ENCODE data around the gene SMOC2. TPM values are rescaled to one million over a fixed set of nuclear protein-coding genes. Genes with fewer than 3 reads are reported as not detected.

The SMOC2 gene
- total RNA-seq, 1 experiment from 2014 or later = 2.1 TPM

- no peak overlapping the region for H4K8ac ChIP-seq (replicated peaks; ENCODE audit: insufficient read length, low read depth, low read length)
- no peaks in the 10 kb centered on the region for H3K23me2 ChIP-seq (ENCODE audit: insufficient read length, low read depth, low read length, poor library complexity, severe bottlenecking)
- no peaks in the 10 kb centered on the region for H3K27me3 ChIP-seq (ENCODE audit: insufficient read depth, low read length)
- no peak overlapping the region for H3T11ph ChIP-seq (ENCODE audit: low read length)
- H4K91ac ChIP-seq (ENCODE audit: insufficient read length, low read depth, low read length) = no peak overlapping the region
- H3K14ac ChIP-seq (ENCODE audit: insufficient read depth, low read length) = peak overlapping the region; percentile 27; the same call in 1 of the 2 replicates
- Mint-ChIP-seq H3K4me3 (no peak overlapping the region), H3K36me3 (ENCODE audit: insufficient read depth in 1 of 3, low read depth in 3 of 3) (peaks cover 0 to 20% (median 19%) of the 10 kb centered on the region in 3 experiments; a peak in 4 of 7 replicates), H3K27ac (peak overlapping the region in 1 of 3 experiments; percentile 40; a peak in 1 of 7 replicates), H3K9me3 (peaks cover 18 to 32% of the 10 kb centered on the region in 2 experiments; a peak in 4 of 5 replicates), H3K4me1 (peaks cover 11 to 15% of the 10 kb centered on the region in 2 experiments), H3K27me3 (ENCODE audit: low read depth) (no peaks in the 10 kb centered on the region; the same call in none of the 2 replicates)
- no peak overlapping the region for H4K5ac ChIP-seq (ENCODE audit: insufficient read length, low read depth, low read length)
- no peaks in the 10 kb centered on the region for H4K20me1 ChIP-seq (ENCODE audit: control insufficient read depth, insufficient read depth, insufficient read length)
- no peak for DNase-seq
- no peak overlapping the region for H2BK120ac ChIP-seq (ENCODE audit: low read depth, low read length, poor library complexity, severe bottlenecking)
- TF ChIP-seq CTCF (conservative IDR thresholded peaks at IDR 0.05) = no peak
- H3K23ac ChIP-seq (ENCODE audit: insufficient read length, low read depth, low read length) = no peak overlapping the region
- H3K27ac ChIP-seq (ENCODE audit: insufficient read length, low read depth, low read length) = no peak overlapping the region
- no peak overlapping the region for H3K4ac ChIP-seq (ENCODE audit: low read depth, low read length)
- no peak overlapping the region for H2AK5ac ChIP-seq (ENCODE audit: insufficient read length, low read length)
- H2BK5ac ChIP-seq (ENCODE audit: insufficient read length, low read length) = no peak overlapping the region
- H3K79me1 ChIP-seq (ENCODE audit: insufficient read depth, low read depth, low read length, poor library complexity, severe bottlenecking) = no peaks in the 10 kb centered on the region
- no CpG with 5 or more reads among the region's 14 CpGs for WGBS (ENCODE audit: extremely low coverage, insufficient read length, low lambda C conversion rate)
- no peaks in the 10 kb centered on the region for H3K9me3 ChIP-seq (ENCODE audit: control insufficient read depth, low read depth, low read length)
- no peak overlapping the region for H2AFZ ChIP-seq (ENCODE audit: low read length)
- H3K4me2 ChIP-seq (ENCODE audit: insufficient read depth, insufficient read length, low read length) = no peak overlapping the region
- no peak overlapping the region for H2BK12ac ChIP-seq (ENCODE audit: insufficient read length, low read depth, low read length)
- no peak overlapping the region for H3K9ac ChIP-seq (ENCODE audit: extremely low read depth, insufficient read length, low read length)
- no peaks in the 10 kb centered on the region for H3K4me1 ChIP-seq (ENCODE audit: insufficient read depth, low read length)
- no peak overlapping the region for H3K56ac ChIP-seq (ENCODE audit: insufficient read length, low read depth, low read length)
- H3K18ac ChIP-seq (ENCODE audit: insufficient read length, low read depth, low read length) = no peak overlapping the region
- no peak overlapping the region for H2BK15ac ChIP-seq (ENCODE audit: low read depth, low read length)
- no peaks in the 10 kb centered on the region for H3K79me2 ChIP-seq (ENCODE audit: insufficient read depth, low read length)
- no peak overlapping the region for H2BK20ac ChIP-seq (ENCODE audit: low read depth, low read length, poor library complexity, severe bottlenecking)
Measured at GRCh38 chr6:168660400-168660945, 219.5 kb downstream of the SMOC2 start.
